ENCODE results near the gene FBLL1.
"Not testable (repeated sequence)": the region's sequence is repeated elsewhere in the genome, so short reads cannot be mapped to it uniquely, and the experiment has no call there.

The FBLL1 gene

DNA sequence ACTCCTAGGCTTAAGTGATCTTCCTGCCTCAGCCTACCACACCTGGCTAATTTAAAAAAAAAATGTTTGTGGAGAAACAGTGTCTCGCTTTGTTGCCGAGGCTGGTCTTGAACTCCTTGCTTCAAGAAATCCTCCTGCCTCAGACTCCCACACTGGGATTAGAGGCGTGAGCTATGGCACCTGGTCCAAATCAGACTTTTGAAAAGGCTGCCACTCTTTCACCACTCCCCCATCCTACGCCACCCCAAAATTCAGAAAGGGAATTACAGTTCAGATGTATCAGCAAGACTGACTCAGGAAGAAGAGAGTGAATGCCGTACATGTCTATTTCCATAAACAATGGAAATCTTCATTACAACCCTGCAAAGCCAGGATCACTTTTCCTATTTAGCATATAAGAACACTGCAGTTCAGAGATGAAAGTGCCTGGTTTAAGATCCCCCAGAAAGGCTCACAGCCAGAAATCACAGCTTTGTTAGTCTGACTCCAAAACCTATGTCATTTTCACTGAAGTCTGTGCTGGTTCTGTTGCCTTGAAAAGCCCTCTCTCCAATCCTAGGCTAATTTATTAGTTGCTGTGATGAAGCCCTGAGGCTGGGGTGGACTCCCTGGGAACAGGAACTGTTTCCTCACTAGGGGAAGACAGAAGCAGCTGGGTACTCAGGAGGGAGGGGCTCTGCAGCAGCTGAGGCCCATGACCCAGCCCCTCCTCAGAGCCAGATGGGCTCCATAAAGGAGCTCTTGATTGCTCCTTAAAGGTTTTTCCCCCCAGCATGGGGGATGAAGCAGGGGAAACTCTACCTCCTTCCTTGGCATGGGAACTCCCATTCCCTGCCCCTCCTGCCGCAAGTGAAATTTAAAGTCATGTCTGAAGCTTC lies 3.1 kb downstream of the FBLL1 start:
- H3K27ac Mint-ChIP-seq, result no peak overlapping the region

DNA sequence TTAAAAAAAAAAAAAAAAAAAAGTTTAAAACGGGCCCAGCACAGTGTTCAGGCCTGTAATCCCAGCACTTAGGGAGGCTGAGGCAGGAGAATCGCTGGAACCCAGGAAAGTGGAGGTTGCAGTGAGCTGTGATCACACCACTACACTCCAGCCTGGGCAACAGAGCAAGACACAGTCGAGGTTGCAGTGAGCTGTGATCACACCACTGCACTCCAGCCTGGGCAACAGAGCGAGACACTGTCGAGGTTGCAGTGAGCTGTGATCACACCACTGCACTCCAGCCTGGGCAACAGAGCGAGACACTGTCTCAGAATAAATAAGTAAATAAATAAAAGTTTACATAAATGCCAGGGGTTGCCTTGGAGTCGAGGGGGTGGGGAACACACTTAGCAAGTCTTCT lies 5.2 kb downstream of the FBLL1 start:
- not testable (repeated sequence) for H3K4me3 Mint-ChIP-seq, H3K27ac Mint-ChIP-seq, H3K4me1 Mint-ChIP-seq, H3K36me3 Mint-ChIP-seq, H3K9me3 Mint-ChIP-seq
- H3K27me3 Mint-ChIP-seq, result peaks cover 24% of the 10 kb centered on the region

More for the DNA sequence above, 3.1 kb downstream of the FBLL1 start:
- H3K4me3 Mint-ChIP-seq, result no peak overlapping the region
- peaks cover 11% of the 10 kb centered on the region for H3K4me1 Mint-ChIP-seq
- H3K9me3 Mint-ChIP-seq, result no peaks in the 10 kb centered on the region
- peaks cover 35% of the 10 kb centered on the region for H3K27me3 Mint-ChIP-seq
- peaks cover 2% of the 10 kb centered on the region for H3K36me3 Mint-ChIP-seq

DNA sequence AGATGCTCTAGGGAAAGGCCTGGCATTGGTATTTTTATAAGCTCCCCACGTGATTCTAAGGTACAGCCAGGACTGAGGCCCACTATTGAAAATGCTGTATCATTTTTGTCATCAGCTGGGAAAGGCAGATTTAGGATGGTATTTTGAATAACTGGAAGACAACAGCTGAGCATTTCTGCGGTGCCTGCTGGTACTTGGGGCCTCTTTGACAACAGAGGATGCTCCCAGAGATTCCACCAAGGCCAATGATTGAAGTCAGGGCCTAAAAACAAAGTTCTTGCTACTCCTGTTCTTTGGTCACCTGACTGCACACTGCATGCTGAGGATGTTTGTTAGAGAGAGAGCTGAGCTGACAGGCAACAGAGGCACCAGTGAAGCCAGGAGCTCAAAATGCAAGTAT lies 8.1 kb downstream of the FBLL1 start:
- Mint-ChIP-seq H3K4me3 (no peak overlapping the region), H3K27ac (no peak overlapping the region), H3K36me3 (no peaks in the 10 kb centered on the region), H3K27me3 (peaks cover 8% of the 10 kb centered on the region), H3K9me3 (no peaks in the 10 kb centered on the region), H3K4me1 (no peaks in the 10 kb centered on the region)

DNA sequence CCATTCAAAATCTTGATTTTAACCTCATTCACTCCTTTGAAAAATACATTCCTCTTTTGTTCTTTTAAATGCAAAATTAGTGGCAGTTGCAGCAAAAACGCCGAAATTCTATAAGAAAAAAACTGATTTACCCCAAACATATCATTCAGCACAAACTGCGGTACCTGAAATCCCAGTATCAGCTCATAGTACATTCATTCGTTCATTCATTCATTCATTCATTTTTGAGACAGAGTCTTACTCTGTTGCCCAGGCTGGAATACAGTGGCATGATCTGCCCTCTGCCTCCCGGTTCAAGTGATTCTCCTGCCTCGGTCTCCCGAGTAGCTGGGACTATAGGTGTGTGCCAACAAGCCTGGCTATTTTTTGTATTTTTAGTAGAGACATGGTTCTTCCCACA lies 20.4 kb downstream of the FBLL1 start:
- H3K9me3 Mint-ChIP-seq, result no peaks in the 10 kb centered on the region
- H3K36me3 Mint-ChIP-seq, result peaks cover 43% of the 10 kb centered on the region
- no peak overlapping the region for H3K4me3 Mint-ChIP-seq
- peaks cover 7% of the 10 kb centered on the region for H3K4me1 Mint-ChIP-seq
- H3K27ac Mint-ChIP-seq, result no peak overlapping the region
- no peaks in the 10 kb centered on the region for H3K27me3 Mint-ChIP-seq

DNA sequence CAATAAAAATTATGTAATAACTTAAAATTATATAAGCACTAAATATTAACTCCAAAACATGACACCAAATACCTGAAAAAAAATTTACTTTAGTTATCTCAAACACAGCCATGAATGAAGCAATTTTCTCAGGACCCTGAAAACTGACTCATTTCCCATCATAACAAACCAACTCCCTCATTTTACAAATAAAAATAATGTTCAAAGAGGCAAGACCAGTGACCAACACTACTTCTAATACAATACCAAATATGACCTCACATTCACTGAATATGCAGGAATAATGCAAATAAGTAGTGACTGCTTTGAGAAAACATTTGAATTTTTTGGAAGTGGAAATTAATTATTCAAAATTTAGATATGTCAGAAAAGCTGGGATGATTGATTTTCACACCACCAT lies 21.6 kb downstream of the FBLL1 start:
- no peak overlapping the region for H3K4me3 Mint-ChIP-seq
- H3K36me3 Mint-ChIP-seq, result peaks cover 42% of the 10 kb centered on the region
- no peaks in the 10 kb centered on the region for H3K9me3 Mint-ChIP-seq
- H3K27ac Mint-ChIP-seq, result no peak overlapping the region
- no peaks in the 10 kb centered on the region for H3K27me3 Mint-ChIP-seq
- peaks cover 7% of the 10 kb centered on the region for H3K4me1 Mint-ChIP-seq

DNA sequence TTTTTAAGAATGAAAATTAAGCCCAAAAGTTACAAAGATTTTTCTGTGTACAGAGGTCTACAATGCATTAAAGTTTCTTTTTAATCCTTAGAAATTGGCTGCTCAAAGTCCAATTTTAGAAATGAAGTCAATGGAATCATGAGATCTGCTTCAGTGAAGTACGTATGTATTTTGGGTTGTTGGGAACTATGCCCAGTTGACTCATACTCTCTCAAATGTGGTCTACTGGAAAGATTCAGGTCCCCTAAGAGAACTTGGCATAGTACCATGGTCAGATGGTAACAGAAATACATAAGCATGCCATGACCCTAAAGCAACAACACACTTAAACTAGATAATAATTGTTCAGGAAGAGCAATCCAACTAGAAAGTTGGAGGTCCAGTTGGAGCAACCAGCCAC lies 23.0 kb downstream of the FBLL1 start:
- Mint-ChIP-seq H3K27me3 (no peaks in the 10 kb centered on the region), H3K36me3 (peaks cover 50% of the 10 kb centered on the region), H3K4me3 (no peak overlapping the region), H3K9me3 (no peaks in the 10 kb centered on the region), H3K4me1 (peaks cover 7% of the 10 kb centered on the region), H3K27ac (no peak overlapping the region)

DNA sequence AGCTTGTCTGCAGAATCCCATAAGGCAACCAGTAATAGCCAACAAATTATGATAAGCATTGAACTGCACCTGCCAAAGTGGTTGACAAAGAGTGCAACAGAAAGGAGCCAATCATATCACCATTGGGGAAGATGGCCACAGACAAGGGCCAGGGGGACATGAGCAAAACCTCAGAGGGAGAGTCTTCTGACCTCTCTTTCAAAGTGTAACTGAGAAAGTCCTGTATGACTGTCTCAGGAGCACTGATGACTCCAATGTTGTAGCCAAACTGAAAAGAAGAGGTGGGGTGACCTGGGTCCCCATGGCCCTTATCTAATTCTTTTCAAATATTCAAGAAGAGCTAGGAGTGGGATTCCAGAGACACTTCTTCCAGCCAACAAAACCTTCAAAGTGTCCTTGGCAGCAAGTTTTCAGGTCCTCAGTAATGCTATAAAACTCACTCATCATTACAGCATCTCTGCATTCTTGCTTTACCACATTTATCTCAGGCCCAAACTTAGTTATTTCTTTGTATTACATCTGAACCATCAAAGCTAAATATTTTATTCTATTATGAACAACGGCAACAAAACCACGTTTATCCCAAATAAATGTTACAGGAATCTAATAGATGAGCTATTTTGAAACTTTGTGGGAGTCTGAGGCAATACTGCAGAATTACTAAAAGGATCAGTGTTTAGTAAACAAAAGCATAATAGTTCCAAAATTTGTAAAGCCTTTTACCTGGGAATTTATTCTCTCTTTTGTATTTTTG lies 24.4 kb downstream of the FBLL1 start:
- no peak overlapping the region for H3K4me3 Mint-ChIP-seq
- H3K27ac Mint-ChIP-seq, result no peak overlapping the region
- no peaks in the 10 kb centered on the region for H3K27me3 Mint-ChIP-seq
- H3K9me3 Mint-ChIP-seq, result no peaks in the 10 kb centered on the region
- peaks cover 7% of the 10 kb centered on the region for H3K4me1 Mint-ChIP-seq
- H3K36me3 Mint-ChIP-seq, result peaks cover 45% of the 10 kb centered on the region

DNA sequence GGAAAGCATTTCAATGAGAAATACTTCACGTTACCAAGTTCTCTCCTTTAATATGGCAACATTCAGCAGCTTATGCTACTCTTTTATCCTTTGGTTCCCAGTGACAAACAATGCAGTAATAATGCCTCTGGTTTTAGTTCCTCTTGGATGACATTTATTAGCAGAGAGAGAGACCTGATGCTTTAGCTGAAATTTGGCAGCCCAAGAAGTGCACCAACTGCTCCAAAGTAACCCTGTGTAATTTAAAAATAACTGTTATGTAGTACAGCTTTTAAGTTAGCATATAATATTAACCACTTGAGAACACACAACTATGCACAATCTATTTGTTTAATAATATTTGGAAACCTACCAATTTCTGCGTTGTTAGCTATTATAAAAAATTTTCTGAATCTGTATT lies 28.3 kb downstream of the FBLL1 start:
- peaks cover 9% of the 10 kb centered on the region for H3K4me1 Mint-ChIP-seq

DNA sequence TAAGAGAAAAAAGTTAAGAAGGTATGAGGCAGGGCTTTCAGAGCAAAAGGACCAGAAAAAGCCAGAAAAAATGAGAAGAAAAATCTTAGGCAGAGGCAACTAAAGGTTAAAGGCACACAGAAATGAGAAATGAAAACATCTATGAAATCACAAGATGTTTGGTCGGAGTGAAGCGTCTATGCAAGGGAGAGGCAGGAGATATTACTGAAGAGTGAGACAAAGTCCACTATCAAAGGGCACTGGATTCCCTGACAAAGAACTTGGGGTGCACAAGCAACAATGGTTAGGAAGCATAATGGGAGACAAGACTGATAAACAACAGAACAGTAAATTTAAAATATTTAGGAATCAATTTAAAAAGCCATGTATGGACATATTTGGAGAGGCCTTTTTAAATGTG lies 33.2 kb downstream of the FBLL1 start:
- Mint-ChIP-seq H3K36me3 (peaks cover 21% of the 10 kb centered on the region), H3K4me3 (no peak overlapping the region), H3K27me3 (no peaks in the 10 kb centered on the region), H3K4me1 (peaks cover 11% of the 10 kb centered on the region), H3K27ac (peak overlapping the region; percentile 69), H3K9me3 (no peaks in the 10 kb centered on the region)

More for the DNA sequence above, 28.3 kb downstream of the FBLL1 start:
- Mint-ChIP-seq H3K4me3 (no peak overlapping the region), H3K36me3 (peaks cover 43% of the 10 kb centered on the region), H3K27ac (no peak overlapping the region), H3K27me3 (no peaks in the 10 kb centered on the region), H3K9me3 (no peaks in the 10 kb centered on the region)

DNA sequence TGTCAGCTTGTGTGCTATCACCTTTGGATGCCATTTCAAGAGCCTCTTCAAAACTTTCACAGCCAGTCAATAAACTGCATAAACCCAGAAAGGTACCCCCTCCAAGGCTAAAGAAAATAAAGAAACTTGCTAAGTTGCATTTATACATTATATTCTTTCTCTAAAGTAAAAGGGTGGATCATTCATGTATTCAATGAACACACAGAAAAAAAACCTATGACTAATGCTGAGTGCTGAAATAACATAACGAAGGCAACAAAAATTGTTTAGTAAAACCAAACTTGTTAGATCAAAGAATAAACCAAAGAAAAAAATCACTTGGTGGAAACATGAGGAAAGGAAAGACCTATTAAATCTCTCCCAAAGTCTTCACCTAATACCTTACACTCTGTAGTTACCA lies 34.9 kb downstream of the FBLL1 start:
- no peak overlapping the region for H3K4me3 Mint-ChIP-seq
- H3K36me3 Mint-ChIP-seq, result peaks cover 24% of the 10 kb centered on the region
- H3K27me3 Mint-ChIP-seq, result no peaks in the 10 kb centered on the region
- no peaks in the 10 kb centered on the region for H3K9me3 Mint-ChIP-seq
- H3K27ac Mint-ChIP-seq, result no peak overlapping the region
- peaks cover 14% of the 10 kb centered on the region for H3K4me1 Mint-ChIP-seq

DNA sequence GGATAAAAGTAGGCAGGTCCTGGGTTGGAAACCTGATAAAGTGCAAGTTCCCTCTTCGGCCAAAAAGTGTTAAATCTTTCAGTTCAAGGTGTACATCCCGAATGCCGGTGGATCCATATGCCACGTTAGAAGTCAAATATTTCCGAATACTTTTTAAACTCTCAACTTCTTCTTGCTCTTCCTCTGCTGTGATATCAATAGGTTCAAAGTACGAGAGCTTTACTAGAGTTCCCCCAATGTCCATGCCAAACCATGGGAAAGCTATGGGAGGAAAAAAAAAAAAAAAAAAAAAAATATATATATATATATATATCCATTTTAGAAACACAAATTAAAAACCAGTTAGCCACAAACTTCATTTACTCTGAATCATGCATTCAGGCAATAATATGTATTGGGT lies 39.6 kb downstream of the FBLL1 start:
- no peak overlapping the region for H3K4me3 Mint-ChIP-seq
- no peaks in the 10 kb centered on the region for H3K9me3 Mint-ChIP-seq
- H3K36me3 Mint-ChIP-seq, result peaks cover 15% of the 10 kb centered on the region
- H3K4me1 Mint-ChIP-seq, result peaks cover 28% of the 10 kb centered on the region
- H3K27me3 Mint-ChIP-seq, result no peaks in the 10 kb centered on the region
- H3K27ac Mint-ChIP-seq, result no peak overlapping the region

DNA sequence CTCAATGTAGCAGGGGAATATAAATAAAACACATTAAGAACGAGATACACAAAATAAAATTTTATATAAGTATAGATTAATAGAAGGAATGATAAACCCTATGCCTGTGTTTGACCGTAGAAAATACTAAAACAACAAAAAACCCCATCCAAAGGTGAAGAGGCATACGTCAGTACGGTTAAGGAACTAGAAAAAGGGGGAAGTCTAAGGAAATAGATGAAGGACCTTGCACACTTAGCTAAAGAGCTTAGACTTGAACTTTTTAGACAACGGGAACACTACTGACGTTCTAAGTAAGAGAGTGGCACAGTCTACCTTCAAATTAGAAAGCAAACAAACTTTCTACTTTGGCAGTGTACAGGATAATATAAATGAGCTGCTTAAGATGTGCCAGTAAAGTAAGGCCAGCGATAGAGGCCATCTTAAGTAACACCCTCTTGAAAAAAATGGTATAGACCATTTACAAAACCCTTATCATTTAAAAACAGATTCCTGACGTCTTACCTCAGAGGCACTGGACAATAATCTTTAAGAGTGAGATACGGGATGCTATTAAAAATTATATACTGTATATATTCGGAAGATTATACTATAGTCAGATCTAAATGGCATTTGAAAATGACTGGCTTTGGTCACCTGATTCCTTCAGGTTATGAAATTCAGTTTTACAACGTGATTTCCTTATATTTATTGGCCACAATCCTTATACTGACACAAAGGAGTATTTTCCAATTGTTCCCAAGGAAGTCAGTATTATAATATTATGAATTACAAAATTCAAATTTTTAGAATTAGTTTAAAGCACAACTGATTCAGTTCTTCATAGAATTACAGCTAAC lies 41.6 kb downstream of the FBLL1 start:
- H3K4me1 Mint-ChIP-seq, result peaks cover 31% of the 10 kb centered on the region
- peaks cover 11% of the 10 kb centered on the region for H3K36me3 Mint-ChIP-seq
- no peak overlapping the region for H3K4me3 Mint-ChIP-seq
- no peaks in the 10 kb centered on the region for H3K9me3 Mint-ChIP-seq
- no peak overlapping the region for H3K27ac Mint-ChIP-seq
- no peaks in the 10 kb centered on the region for H3K27me3 Mint-ChIP-seq

DNA sequence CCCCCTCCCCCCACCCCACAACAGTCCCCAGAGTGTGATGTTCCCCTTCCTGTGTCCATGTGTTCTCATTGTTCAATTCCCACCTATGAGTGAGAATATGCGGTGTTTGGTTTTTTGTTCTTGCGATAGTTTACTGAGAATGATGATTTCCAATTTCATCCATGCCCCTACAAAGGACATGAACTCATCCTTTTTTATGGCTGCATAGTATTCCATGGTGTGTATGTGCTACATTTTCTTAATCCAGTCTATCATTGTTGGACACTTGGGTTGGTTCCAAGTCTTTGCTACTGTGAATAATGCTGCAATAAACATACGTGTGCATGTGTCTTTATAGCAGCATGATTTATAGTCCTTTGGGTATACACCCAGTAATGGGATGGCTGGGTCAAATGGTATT lies 44.6 kb downstream of the FBLL1 start:
- not testable (repeated sequence) for H3K9me3 Mint-ChIP-seq, H3K4me3 Mint-ChIP-seq, H3K36me3 Mint-ChIP-seq, H3K27ac Mint-ChIP-seq, H3K27me3 Mint-ChIP-seq
- H3K4me1 Mint-ChIP-seq, result peaks cover 46% of the 10 kb centered on the region

DNA sequence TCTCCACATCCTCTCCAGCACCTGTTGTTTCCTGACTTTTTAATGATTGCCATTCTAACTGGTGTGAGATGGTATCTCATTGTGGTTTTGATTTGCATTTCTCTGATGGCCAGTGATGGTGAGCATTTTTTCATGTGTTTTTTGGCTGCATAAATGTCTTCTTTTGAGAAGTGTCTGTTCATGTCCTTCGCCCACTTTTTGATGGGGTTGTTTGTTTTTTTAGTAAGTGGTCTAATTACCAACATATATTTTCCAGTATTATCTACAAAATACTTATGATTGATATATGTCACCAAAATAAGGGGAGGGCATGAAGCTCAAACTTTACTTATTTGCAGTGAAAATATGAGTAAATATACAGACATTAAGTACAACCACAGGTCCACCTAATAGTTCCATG lies 45.1 kb downstream of the FBLL1 start:
- not testable (repeated sequence) for H3K36me3 Mint-ChIP-seq, H3K4me3 Mint-ChIP-seq, H3K27me3 Mint-ChIP-seq, H3K9me3 Mint-ChIP-seq, H3K27ac Mint-ChIP-seq
- peaks cover 46% of the 10 kb centered on the region for H3K4me1 Mint-ChIP-seq

DNA sequence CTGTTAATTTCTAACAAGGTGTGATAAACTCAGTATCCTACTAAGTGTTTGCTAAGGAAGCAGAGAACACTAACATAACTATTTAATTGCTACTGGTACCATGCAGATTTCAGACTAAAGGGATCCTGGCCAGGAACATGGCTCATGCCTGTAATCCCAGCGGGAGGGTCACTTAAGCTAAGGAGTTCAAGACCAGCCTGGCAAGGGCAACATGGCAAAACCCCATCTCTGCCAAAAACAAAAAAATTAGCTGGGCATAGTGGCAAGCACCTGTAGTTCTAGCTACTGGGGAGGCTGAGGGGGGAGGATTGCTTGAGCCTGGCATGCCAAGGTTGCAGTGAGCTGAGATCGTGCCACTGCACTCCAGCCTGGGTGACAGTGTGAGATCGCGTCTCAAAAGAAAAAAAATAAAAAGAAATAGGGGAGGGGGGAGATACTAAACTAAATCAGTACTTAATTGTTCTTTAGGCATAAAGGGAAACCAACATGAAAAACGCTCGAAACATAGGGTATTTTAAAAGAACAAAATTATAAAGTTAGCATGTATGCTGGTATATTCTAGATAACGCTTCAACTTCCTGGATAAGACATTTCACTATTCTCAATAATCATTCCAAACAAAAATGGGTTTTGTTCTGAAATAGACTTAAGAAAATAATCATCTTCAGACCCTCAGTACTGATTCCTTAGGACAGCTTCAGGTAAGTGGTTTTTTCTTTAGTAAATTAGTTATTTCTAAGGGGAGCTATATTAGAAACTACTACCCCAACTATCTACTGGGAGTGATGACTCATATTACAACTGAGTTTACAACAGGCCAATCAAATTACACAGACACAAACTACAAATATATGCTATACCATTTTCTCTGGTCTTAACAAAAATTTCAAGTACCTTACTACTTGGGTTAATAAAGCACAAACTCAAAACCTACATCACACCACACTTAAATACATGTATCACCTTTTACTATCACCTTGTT lies 46.6 kb downstream of the FBLL1 start:
- H3K27ac Mint-ChIP-seq, result peak overlapping the region; percentile 20
- no peaks in the 10 kb centered on the region for H3K36me3 Mint-ChIP-seq
- no peaks in the 10 kb centered on the region for H3K9me3 Mint-ChIP-seq
- peak overlapping the region; percentile 27 for H3K4me3 Mint-ChIP-seq
- no peaks in the 10 kb centered on the region for H3K27me3 Mint-ChIP-seq
- peaks cover 52% of the 10 kb centered on the region for H3K4me1 Mint-ChIP-seq
